ENCODE data around the gene HHAT. TPM values are rescaled to one million over a fixed set of nuclear protein-coding genes. Genes with fewer than 3 reads are reported as not detected.

HHAT gene
- total and polyA plus RNA-seq, 2 of the 13 experiments (the other 11 are each of a cell fraction or from before 2014, with no cell fraction given), result 2.6 to 4.9 TPM

DNA sequence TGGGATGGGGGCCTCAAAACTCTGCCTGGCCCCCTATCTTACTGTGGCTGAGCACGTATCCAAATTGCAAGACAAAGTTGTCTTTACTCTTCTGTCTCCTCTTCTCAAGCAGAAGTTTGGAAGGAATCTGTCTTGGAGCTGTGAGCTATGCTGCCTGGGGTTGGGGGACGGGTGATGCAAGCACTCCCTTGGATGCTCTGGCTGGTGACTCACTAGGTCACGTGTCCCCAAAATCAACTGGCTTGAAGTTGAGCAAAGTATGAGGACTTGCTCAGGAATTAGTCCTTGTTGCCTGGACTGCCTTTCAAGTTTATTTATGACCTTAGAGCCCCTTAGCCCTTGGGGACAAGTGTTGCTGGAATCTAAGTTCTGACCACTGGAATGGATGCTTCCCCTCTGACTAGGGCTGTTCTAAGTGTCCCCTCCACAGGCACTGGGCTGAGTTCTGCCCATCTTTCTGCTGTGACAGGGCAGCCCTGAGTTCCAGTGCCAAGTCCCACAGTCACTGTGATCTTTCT lies 269.5 kb downstream of the HHAT start:
- 25% methylated on average over 2 of the region's 3 CpGs for WGBS (ENCODE audit: low lambda C conversion rate)
- Histone ChIP-seq H3K36me3 (replicated peaks in 1 of 2; ENCODE audit: control insufficient read depth in 1 of 2, insufficient read depth in 2 of 2, low read length in 2 of 2) (no peaks in the 10 kb centered on the region), H3K79me2 (ENCODE audit: insufficient read depth, low read length) (no peaks in the 10 kb centered on the region), H3K27me3 (ENCODE audit: control insufficient read depth in 1 of 2, insufficient read depth in 2 of 2, low read length in 2 of 2) (no peaks in the 10 kb centered on the region), H3K4me3 (replicated peaks in 1 of 3; ENCODE audit: insufficient read depth in 1 of 3, low read depth in 2 of 3, low read length in 3 of 3) (no peak overlapping the region), H3K27ac (ENCODE audit: extremely low read length, insufficient read depth, low read length) (no peak overlapping the region), H4K20me1 (ENCODE audit: insufficient read depth, low read length) (no peaks in the 10 kb centered on the region), H3K9me3 (ENCODE audit: low read length) (no peaks in the 10 kb centered on the region), H2AFZ (ENCODE audit: low read length) (no peak overlapping the region), H3K4me2 (ENCODE audit: low read depth, low read length) (no peak overlapping the region), H3K4me1 (ENCODE audit: insufficient read depth, low read length) (no peaks in the 10 kb centered on the region), H3K9ac (ENCODE audit: insufficient read depth, low read depth, low read length) (no peak overlapping the region)
- CTCF ChIA-PET (ENCODE audit: low intra/inter-chr PET ratio, low total read pairs), result no interaction called here
- DNase-seq (ENCODE audit: low spot score) (peak; percentile 20), ATAC-seq (no peak), FAIRE-seq (no peak)
- intact Hi-C loops (cut with micrococcal nuclease; ENCODE audit: unreplicated experiment), result no loop called here
- no TSS peak for BruUV-seq (replicated peaks)
- in situ Hi-C loops (cut with HindIII; ENCODE audit: extremely low pct_ligation_motif_present, low pct_unique_long_range_greater_than_20kb), result no loop called here
- TF ChIP-seq ZNF605 (CRISPR knock-in tag; IDR thresholded peaks at IDR 0.05) (no peak), BHLHE40 (IDR thresholded peaks at IDR 0.05; ENCODE audit: low read length) (peak; percentile 28; the same call in 1 of the 2 replicates), CEBPB (IDR thresholded peaks at IDR 0.05; ENCODE audit: borderline replicate concordance, low read depth, low read length) (peak; percentile 16; the same call in 1 of the 2 replicates), AHR (CRISPR knock-in tag; IDR thresholded peaks at IDR 0.05) (no peak), FOSL2 (CRISPR knock-in tag; IDR thresholded peaks at IDR 0.05) (peak; percentile 81)
- TF ChIP-seq, protein P1, sequence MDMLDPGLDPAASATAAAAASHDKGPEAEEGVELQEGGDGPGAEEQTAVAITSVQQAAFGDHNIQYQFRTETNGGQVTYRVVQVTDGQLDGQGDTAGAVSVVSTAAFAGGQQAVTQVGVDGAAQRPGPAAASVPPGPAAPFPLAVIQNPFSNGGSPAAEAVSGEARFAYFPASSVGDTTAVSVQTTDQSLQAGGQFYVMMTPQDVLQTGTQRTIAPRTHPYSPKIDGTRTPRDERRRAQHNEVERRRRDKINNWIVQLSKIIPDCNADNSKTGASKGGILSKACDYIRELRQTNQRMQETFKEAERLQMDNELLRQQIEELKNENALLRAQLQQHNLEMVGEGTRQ (IDR thresholded peaks at IDR 0.05; ENCODE audit: low read depth, low read length), result peak; percentile 49; the same call in 1 of the 2 replicates
- TF ChIP-seq, protein P1 (CRISPR knock-in tag; IDR thresholded peaks at IDR 0.05; ENCODE audit: borderline replicate concordance), result no peak
- TF ChIP-seq, protein P2, sequence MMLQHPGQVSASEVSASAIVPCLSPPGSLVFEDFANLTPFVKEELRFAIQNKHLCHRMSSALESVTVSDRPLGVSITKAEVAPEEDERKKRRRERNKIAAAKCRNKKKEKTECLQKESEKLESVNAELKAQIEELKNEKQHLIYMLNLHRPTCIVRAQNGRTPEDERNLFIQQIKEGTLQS (CRISPR knock-in tag; IDR thresholded peaks at IDR 0.05), result 0 out of 2 replicates have a peak, but pooled peaks have one; percentile 26
- POLR2A ChIA-PET, result no interaction called here
